GM21723 (cell line): Measurements from ENCODE around the gene GFRA4.
"Not testable (repeated sequence)": the region's sequence is repeated elsewhere in the genome, so short reads cannot be mapped to it uniquely, and the experiment has no call there.

Experiments used
- ATAC-seq: cut with Tn5 transposase; IDR thresholded peaks from one replicate; pipeline ENCODE4 v1.9.1; 2021; ENCODE audit warnings: mild to moderate bottlenecking, moderate library complexity; ENCODE audit not compliant: unreplicated experiment

Gene GFRA4

GRCh38 chr20:3627476-3627875 is 35.7 kb downstream of the GFRA4 start:
- no peak for ATAC-seq

- no peak for ATAC-seq
Measured at GRCh38 chr20:3622406-3622805, 40.8 kb downstream of the GFRA4 start.

- ATAC-seq, result no peak
Measured at GRCh38 chr20:3621111-3621510, 42.1 kb downstream of the GFRA4 start.

- no peak for ATAC-seq
Measured at GRCh38 chr20:3616250-3616649, 46.9 kb downstream of the GFRA4 start.

- not testable (repeated sequence) for ATAC-seq
Measured at GRCh38 chr20:3615171-3615840, 47.9 kb downstream of the GFRA4 start.

- no peak for ATAC-seq
Measured at GRCh38 chr20:3614466-3614865, 48.7 kb downstream of the GFRA4 start.

GRCh38 chr20:3613821-3614440 is 49.3 kb downstream of the GFRA4 start:
- ATAC-seq, result no peak

- no peak for ATAC-seq
Measured at GRCh38 chr20:3612795-3613572, 50.2 kb downstream of the GFRA4 start.

- ATAC-seq, result no peak
Measured at GRCh38 chr20:3611901-3612300, 51.3 kb downstream of the GFRA4 start.
